Raji (cell line): ENCODE results near the gene EMP2.

Source experiments
- POLR2A ChIP-seq: IDR thresholded peaks from 2 replicates; pipeline ENCODE4 v1.6.1; 2011; ENCODE audit warnings: low read depth, low read length, control low read depth; ENCODE audit not compliant: insufficient read depth

Gene EMP2

DNA sequence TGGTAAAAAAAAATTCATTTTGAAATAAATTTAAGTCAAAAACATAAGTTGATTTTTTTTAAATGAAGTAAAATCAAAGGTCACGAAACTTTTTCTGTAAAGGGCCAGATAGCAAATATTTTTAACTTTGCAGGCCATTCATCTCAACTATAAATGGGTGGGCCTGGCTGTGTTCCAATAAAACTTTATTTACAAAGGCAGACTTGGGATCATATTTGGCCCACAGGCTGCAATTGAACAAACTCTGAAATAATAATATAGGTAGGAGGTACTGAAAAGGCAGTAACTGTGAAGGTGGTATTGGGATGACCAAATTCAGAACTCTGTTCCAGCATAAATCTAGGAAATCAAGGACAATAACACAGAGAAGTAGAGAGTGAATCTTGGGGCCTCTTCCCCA, 12.2 kb upstream of the EMP2 start:
- no peak for TF ChIP-seq POLR2A

DNA sequence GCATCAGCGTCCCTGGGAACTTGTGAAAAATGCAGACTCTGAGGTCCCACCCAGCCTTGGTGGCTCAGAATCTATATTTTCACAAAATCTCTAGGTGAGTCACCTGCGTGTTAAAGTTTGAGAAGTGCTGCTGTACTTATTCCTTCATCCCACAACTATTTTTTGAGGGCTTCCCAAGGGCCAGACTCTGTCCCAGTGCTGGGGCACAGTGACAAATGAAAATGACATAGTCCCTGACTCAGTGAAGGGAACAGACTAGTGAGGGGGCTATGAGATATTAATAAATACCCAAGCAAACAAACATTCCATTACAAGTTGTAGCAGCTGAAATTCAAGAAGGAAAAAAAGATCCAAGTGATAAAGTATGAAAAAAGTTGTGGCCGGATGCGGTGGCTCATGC, 9.9 kb upstream of the EMP2 start:
- TF ChIP-seq POLR2A = no peak

DNA sequence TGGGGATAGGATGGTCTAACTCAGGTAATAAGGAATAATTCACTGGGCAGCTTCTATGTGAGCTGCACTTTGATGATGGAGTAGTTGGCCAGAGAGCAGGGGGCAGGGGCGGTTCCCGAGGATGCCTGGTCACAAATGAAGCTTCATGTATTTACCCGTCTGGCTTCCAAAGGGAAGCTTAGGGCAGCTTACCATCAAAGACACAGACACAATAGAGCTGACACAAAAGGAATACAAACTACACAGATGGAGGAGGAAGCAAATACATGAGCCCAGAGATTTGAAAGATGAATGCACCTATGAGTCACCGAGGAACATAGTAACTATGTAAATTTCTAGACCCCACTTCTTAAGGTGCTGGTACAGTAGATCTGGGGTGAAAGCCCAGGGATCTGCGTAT, 8.7 kb upstream of the EMP2 start:
- TF ChIP-seq POLR2A = no peak

DNA sequence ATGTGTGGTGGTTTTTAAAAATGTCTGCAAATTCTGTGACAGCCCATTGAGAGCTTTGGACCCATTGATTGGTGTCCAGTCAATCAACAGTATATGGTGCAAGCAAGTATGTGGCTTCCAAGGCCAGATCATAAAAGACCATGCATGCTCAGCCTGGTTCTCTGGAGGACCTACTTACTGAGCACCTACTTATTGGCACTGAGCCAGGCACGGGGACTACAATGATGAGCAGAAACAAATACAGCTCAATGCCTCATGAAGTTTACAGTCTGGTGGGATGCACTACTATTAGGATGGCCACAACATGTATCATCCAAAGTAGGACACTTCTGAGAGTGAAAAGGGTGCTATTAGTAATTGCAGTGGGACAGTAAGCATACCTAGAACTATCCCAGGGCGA, 7.2 kb upstream of the EMP2 start:
- TF ChIP-seq POLR2A = no peak

DNA sequence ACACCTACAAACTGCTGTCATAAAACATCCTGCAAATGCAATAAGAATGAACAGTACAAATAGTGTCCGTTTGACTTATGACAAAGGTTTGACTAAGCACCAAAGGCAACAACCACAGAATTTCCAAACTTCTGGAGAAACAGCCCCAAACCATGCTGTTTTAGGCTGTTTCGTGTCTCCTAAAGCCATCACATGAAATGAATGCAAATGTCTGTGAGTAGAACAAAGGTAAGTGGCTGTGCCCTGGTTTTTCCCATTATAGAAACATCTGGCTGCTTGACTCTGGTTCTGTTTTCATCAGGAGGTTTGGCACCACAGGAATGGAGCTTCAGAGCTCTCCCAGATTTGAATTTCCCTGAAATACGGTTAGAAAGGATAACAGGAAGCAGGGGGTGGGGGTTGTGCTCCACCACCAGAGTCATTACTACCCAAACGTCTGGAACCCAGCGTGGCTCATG, 4.6 kb upstream of the EMP2 start:
- TF ChIP-seq POLR2A = no peak

DNA sequence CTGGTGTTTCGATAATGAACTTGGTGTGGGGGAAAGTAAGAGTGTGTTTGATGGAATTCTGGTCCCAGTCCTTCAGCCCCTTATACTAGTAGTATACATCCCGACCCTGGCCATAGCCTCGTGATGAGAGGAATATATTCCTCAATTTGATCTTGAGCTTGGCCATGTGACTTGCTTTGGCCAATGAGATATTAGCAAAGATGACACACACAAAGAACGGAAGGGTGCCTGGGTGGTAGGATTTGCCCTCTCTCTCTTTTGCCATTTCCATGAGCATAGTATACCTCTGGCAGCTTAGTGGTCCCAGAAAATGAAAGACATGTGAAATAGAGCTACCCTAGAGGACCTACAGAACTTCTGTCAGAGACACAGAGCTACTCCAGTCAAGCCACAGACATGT, 2.9 kb upstream of the EMP2 start:
- TF ChIP-seq POLR2A = no peak

DNA sequence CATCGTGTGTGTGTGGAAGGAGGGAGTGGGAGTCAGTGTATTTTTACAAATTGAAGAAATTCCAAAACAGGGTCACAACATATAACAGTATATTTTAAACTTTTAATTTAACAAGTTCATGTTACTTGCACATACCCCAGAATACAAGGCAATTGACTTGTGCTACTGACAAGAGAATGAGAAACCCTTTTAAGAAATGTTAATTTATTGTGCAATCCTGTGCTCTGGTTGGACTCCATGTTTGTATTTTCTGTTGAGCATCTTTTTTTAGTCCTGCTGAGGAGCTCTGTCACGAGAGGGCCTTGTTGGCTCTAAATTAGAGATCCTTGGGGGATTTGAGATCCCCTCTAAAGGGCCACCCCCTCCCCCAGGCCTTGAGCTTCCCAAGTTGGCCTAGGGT, 1.1 kb upstream of the EMP2 start:
- no peak for TF ChIP-seq POLR2A

DNA sequence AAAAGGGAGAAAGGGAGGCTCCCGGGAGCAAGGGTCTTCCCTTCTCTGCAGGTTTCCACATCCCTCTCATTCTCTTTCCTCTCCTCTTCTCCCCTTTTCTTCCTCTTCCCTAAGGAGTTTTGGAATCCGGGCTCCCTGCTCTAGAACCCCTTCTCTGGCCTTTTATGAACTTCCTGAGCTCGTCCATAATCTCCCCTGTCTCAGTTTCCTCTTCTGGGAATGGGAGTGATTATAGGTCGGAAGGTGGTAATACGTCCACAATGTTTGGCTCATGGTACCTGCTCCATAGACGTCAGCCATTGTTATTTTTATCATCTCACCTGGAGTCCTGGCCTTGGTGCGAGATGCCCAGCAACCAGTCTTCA, 467 bp upstream of the EMP2 start:
- TF ChIP-seq POLR2A = no peak

DNA sequence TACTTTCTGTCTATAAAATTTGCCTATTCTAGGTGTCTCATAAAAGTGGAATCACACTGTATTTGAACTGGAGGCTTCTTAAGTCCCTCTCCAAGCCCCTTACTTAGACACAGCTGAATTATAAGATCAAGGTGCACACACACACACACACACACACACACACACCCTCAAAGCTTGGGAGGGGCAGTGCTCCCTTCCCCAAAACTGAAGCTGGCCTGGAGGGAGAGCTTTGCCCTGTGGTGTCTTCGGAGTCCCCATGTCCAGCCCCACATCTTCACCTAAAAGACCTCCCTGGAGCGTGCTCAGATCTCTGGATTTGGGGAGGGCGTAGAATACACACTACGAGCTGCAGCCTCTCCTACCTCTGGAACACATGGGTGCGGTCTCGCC, 828 bp downstream of the EMP2 start:
- no peak for TF ChIP-seq POLR2A

DNA sequence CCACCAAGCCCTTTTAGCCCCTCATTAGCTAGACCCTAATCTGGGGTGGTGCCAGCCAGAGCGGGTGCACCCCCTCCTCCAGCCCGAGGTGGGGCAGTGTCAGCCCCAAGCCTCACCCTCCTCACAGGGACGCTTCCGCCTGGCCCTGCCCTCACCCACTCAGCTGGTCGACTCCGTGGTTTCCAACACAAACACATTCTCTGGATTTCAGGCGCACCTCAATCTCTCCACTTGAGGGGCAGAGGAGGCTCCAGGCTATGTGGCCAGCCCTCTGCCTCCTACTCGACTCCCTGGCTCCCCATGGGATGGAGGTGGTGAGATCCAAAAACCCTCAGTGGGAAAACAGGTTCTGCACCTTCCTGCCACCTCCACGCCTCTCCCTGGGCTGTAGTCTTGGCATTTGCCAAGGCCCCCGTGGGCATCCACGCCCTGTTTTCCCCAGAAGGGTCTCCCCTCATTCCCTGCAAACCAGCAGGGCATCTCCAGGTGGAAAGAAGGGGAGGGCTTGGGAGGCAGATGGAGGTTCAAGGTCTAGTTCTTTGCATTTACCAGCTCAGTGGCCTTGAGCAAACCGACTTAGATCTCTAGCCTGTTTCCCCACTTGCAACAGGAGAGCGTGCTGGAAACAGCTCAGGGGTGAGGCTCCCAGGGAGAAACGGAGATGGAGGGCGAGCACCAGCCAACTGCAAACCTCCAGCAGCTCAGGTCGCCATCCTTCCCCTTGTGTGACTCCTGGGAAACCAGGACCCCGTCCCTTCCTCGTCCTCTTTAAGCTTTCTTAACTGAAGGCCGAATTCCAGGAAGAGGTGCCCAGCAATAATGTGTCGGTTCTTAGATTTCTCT, 1.7 kb downstream of the EMP2 start:
- no peak for TF ChIP-seq POLR2A

DNA sequence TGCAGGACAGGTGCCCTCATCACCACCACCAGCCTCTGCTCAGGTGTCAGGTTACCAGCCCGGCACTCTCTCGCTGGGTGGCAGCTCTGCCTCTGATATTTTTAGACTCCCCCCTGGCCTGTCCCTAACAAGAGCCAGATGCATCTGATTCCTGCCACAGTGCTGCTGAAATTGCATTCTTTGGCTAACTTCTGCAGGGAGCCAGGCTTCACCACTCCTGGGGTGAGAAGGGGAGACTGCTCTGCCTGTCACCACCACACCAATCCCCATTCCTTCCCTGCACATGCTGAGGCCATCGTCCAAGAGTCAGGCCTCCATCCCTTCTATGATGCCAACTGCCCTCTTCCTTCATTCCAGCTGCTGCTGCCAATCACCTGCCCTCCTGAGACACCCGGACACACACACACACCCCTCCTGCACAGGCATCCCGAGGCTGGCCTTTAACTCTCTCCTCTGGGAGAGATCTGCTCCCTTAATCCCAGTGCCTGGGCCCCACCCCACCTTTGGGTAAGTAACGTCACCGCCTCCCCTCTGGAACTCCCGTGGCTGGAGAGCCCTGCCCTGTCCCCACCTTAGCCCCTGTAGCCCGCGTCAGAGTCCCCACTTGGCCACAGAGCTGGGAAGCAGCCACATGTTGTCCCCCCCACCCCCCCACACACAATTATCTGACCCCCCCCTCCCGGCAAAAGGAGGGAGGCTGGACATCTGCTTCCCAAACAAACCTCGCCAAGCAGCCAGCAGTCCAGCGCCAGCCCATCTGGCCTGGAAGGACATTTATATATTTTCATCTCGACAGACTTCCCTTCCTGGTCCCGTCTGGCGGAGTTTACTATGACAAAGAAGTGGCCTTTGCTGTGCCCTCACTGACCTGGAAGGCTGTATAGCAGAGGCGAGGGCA, 2.8 kb downstream of the EMP2 start:
- TF ChIP-seq POLR2A = no peak

DNA sequence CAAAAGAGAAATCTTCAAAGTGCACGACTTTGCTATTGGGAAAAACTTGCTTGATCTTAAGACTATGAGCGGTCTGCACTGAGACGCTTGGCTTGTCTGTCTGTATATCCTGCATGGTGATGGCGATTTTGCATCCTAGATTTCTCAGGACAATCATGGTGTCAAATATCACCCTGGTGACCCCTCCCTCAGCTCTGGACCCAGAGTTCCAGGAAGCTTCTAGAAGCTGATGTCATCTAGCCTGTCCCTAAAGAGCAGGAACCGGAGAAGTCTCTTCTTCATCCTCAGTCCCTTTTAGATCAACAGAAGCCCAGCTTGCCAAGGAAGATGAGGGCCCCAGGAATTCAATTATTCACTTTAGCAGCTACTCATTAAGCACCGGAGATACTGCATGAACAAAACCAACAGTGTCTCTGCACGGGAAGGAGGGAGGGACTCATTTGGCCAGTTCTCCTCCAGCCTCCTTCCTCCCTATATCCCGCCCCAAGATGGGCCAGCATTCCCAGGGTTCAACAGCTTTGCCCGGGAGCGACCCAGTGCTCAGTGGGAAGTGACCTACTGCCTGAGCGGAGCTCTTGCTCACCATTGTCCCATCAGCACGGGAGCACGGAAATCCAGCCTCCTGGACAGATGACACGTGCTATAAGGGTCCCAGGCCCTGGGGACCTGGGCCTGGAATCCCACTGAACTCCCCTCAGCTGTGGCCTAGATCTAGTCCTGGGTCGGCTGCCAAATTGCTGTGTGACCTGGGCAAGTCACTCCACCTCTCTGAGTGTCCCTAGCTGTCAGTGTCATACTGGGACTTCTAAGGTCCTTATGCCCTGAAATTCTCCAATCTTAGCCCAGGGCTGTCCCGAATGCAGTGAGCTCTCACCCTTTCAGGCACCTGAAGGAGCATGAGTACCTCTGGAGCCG, 3.8 kb downstream of the EMP2 start:
- no peak for TF ChIP-seq POLR2A

DNA sequence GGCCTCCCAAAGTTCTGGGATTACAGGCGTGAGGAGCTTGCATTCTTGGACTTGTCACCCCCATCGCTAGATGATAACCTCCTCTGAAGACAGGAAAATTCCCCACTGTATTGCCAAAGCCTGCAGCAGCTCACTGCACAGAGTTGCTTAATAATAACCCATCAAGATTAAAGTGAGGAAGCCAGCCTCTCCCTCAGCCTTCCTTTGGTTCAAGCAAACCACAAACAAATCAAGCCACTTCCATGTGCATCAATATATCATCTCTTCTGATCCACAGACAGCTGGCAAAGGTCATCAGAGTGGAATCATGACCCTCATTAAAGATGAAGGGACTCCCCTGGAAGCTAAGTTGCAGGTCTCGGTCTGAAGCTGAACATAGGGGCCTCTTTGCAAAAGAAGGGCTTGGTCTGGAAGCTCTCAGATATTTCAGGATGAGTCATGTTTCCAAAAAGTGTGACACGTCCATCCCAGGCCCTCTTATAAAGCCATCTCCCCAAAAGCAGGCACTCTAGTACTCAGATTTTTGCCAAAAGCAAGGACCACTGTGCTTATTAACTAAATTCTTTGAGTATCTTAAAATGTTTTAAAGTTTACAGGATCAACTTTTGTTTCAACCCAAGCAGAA, 4.8 kb downstream of the EMP2 start:
- no peak for TF ChIP-seq POLR2A

DNA sequence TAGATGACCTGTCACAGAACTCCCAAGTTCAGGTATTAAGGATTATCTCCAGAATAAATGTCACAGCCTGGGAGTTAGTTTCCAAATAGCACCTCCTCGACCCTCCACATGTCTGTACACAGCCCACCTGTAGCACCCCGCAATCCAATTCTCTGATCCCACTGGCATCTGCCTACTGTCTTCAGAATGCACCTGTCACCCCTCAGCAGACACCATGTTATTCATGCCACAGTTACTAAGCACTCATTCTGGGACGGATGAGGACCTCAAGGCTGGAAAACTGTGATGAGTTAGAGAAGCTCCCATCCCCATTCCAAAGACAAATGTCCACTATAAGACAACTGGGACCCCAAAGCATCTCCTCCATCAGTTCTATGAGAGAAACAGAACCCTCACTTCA, 7.8 kb downstream of the EMP2 start:
- no peak for TF ChIP-seq POLR2A

DNA sequence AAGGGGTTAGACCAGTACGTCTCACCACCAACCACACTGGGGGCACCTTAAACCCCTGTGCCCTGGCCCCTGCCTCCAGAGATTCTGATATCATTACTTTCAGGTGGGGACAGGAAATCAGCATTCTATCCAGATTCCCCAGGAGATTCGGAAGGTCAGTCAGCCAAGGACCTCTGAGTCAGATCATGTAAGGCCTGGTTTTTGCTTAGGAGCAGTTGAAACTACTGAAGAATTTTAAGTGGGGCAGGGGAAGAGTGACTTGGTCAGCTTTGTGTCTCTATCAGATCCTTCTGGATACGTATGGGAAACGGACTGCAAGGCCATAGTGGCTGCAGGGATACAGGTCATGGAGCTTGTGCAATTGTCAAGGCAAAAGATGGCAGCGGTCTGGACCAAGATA, 9.0 kb downstream of the EMP2 start:
- no peak for TF ChIP-seq POLR2A
